Suppressor macrophage (primary cell): ENCODE data around the gene CHD6.

Source experiments
- DNase-seq, 4 experiments: peaks; one replicate each; pipeline ENCODE4 v3.0.0-alpha.2; 2020 to 2022

The CHD6 gene

GRCh38 chr20:41577129-41578009, 40.8 kb downstream of the CHD6 start:
- DNase-seq = no peak

- DNase-seq = no peak
Measured at GRCh38 chr20:41575412-41575811, 42.8 kb downstream of the CHD6 start.

DNA sequence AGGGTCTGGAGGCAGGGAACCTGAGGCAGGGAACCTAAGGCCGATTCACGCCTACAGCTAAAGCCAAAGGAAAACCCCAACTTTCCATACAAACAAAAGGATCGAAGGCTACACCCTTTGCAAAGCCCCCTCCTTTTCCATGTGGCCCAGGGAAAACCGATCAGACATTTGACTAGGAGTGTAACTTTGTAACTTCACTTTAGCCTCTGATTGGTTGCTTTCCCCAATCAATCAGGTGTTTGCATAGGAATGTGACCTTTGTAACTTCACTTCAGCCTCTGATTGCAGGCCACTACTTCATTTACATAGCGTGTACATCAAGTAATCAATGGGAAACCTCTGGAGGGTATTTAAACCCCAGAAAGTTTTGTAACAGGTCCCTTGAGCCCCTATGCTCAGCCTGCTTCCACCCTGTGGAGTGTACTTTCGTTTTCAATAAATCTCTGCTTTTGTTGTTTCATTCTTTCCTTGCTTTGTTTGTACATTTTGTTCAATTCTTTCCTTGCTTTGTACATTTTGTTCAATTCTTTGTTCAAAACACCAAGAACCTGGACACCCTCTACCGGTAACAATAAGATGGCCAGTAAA, 43.3 kb downstream of the CHD6 start:
- DNase-seq = no peak

DNA sequence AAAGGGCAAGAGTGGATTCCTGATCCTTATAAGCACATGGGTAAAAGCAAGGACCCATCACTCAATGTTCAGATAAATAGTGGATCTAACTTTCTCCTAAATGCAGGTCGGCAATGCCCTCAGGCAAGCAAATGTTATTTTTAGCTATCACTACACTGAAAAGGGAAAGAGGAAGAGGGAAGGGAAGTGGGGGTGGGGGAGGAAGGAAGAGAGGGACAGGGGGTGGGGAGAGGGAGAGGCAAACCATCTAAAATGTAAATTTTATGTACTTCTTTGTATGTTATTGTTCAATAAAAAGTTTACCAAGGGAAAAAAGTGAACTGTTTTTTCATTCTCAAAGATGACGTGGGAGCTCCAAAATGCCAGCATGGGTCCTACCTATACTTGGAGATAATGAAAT, 44.2 kb downstream of the CHD6 start:
- peak in 3 of 4 experiments; percentile 7 to 31 (median 8) for DNase-seq

- DNase-seq = no peak
Measured at GRCh38 chr20:41572010-41572572, 46.1 kb downstream of the CHD6 start.

DNA sequence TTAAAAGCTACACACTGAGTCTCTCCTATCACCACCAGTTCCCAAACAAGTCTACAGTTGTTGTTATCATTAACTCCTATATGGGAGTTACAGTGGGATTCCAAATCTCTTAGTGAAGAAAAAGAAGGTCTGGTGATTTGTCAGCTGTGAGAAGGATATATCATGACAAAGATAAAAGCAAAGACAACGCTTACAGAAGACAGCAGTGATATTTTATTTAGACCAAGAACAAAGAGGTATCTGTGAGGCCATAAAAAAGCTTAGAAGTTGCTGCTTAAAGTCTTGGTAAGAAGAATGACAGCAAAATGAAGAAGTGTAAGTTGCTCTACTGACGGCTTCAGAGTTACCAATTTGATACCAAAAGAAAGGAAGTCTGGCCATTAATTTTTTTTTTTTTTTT, 47.2 kb downstream of the CHD6 start:
- peak in 1 of 4 experiments; percentile 20 for DNase-seq

DNA sequence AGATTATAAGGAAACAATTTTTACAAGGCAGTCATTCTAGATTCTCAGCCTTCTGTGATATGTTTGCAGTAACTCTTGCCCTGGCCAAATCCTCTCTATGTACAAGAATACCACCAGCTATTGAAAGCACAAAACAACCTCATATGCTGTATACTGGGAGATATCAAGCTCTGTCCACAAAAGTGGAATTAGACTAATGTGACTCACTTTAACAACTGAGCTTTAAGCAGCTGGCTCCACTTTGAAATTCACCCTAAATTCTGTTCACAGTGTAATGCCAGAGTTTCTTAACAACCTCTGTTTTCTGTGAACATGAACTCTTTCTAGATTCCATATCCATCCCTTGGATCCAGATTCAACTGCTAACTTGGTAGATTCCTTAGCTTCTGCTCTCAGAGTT, 47.6 kb downstream of the CHD6 start:
- DNase-seq = no peak

GRCh38 chr20:41567615-41568014, 50.6 kb downstream of the CHD6 start:
- DNase-seq = no peak

DNA sequence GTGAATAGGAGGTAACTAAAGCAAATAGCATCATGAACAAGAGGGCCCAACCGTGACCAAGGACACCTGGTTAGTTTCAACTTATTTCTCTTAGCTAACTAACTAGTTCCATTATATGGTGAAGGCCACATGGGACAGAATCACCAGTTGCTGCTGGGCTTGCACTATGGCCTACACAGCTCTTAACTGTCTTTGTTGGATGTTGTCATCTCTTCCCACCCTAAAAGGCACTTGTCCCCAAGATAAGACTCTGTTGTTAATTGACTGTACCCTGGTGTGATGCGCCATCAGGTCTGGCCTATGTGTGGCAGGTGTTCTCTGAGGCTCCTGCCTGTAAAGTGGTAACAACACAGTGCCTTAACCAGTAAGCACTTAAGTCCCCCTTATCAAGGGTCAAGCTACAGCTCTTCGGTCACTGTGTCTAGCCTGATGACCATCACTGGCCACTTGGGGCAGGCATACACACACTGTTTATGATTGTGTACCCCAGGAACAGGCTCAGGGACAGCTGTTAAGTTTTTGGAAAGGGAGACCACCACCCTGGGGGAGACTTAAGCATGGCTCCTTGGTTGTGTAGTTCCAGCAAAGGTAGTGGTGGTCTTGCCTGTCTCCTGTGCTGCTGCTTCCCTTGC, 51.2 kb downstream of the CHD6 start:
- DNase-seq = no peak

DNA sequence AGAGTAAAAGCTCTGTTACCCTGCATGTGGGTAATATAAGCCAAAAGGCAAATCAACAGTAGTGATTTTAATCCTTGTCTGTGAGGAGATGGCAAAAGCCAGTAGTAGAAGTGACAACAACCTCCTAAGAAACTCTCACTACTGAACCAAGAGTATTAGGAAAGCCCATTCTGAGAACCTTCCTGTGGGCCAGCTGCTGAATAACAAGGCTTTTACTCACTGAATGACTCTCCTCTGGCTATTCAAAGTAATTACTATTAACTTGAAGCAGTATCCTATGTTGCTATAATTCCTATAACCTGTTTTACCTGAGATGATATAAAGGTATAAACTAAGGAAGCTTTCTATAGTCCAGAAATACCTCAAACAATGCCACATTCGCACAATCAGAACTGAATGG, 55.1 kb downstream of the CHD6 start:
- no peak for DNase-seq

- peak in 2 of 4 experiments; percentile 17 to 22 for DNase-seq
Measured at GRCh38 chr20:41560970-41561369, 57.2 kb downstream of the CHD6 start.

DNA sequence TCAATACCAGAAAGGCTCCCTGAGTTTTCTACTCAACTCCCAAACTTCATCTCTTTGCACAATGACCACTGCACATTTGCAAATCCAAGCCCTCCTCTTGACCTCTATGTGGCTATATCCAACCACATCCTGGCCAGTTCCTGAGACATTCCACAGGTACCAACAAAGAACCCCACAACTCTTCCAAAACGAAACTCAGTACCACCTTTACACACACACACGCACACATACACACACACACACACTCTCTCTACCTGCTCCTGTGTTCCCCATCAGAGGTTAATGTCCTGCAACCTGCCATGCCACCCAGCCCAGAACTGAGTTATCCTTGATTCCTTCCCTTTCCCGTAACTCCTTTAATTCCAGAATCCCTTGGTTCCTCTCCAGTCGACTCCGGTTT, 58.5 kb downstream of the CHD6 start:
- no peak for DNase-seq

DNA sequence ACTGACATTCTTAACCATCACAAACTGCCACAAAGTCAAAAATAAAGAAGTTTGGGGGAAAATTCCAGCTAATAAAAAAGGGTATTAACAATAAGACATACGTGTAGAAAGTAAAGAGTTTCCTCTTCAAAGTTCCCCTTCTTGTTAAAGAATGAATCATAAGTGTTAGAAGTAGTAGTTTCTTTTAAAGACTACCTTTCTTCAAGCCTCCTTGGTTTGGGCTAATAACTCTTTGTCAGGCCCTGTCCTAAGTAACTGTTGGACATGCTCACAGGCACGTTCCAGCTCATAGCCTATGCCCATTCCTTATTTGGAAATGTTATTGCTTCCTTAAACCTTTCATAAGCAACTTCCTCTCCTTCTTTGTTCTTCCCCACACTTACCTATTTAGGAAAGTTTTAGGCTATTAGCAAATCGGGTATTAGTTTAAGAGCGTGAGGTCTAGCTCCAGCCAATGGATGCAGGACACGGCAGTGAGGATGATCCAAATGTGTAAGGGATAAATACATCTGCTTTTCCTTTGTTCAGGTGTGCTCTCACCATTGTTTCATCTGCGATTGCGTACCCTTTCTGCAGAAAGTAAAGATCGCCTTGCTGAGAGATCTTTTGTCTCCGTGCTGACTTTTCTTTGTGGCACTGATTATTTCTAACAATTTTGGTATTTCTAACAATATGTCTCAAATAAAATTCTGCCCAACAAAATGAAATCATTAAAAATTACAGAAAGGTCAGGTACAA, 64.9 kb downstream of the CHD6 start:
- peak in 3 of 4 experiments; percentile 5 to 24 (median 19) for DNase-seq

DNA sequence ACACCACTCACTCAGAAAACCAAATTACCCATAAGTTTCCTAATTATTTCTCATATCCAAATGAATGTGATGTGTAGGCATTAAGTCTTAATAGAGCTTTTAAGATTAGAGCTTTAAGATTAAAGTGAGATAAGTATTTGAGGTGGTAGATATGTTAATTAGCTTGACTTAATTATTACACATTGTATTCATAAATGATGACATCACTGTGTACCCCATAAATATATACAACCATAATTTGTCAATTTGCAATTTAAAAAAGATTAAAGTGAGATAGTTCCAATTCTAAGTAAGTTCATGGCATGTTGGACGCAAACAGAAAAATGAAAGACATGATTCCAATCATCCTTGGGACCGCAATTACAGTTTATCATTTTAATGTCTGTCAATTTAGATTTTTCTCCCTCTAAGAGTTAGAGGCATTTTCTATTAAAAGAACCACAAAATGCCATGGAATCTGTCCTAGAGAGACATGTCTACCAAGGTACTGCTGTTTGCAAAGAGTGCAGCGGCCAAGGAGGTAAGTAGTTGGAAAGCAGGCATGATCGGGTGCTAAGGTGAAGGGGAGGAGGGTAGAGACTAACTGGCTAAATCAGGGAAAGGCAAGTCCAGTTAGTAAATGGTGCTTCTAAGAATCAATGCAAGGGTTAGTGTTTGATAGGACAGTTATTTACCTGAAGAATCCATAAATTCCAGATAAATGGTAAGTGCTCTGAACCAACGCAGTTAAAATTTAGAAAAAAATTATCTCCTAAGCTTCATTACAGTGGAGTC, 65.7 kb downstream of the CHD6 start:
- no peak for DNase-seq

- no peak for DNase-seq
Measured at GRCh38 chr20:41551011-41551705, 67.0 kb downstream of the CHD6 start.

- no peak for DNase-seq
Measured at GRCh38 chr20:41547221-41547620, 71.0 kb downstream of the CHD6 start.

- DNase-seq = no peak
Measured at GRCh38 chr20:41546535-41546934, 71.6 kb downstream of the CHD6 start.

GRCh38 chr20:41544472-41544871, 73.7 kb downstream of the CHD6 start:
- DNase-seq = no peak

GRCh38 chr20:41540918-41541317, 77.3 kb downstream of the CHD6 start:
- no peak for DNase-seq

- no peak for DNase-seq
Measured at GRCh38 chr20:41540459-41540858, 77.7 kb downstream of the CHD6 start.
